Measurements from ENCODE around the gene SNX21. TPM values are rescaled to one million over a fixed set of nuclear protein-coding genes. Genes with fewer than 3 reads are reported as not detected.

SNX21 gene
- total and polyA plus RNA-seq, 9 of the 15 experiments (the other 6 are each of a cell fraction or from before 2014, with no cell fraction given): 0.10 to 1.2 (median 0.42) TPM

DNA sequence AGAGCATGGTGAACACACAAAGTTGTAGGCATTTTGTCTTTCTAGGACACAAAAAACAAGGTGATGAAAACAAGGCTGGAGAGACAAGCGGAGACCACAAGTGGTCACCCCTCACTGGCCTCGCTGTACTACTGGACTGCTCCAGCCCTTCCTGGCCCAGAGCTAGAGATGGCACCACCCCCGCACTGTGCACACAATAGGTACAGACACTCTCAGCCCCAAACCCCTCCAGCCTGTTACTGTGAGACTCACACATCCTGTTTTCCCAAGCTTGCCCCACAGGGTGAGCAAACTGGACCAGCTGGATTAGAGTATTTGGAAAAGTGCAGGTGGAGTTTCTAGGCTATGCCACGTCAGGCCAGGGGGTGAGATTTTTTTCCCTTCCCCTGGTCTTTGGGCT is 39.0 kb downstream of the SNX21 start (continued):
- TF ChIP-seq, protein P1, sequence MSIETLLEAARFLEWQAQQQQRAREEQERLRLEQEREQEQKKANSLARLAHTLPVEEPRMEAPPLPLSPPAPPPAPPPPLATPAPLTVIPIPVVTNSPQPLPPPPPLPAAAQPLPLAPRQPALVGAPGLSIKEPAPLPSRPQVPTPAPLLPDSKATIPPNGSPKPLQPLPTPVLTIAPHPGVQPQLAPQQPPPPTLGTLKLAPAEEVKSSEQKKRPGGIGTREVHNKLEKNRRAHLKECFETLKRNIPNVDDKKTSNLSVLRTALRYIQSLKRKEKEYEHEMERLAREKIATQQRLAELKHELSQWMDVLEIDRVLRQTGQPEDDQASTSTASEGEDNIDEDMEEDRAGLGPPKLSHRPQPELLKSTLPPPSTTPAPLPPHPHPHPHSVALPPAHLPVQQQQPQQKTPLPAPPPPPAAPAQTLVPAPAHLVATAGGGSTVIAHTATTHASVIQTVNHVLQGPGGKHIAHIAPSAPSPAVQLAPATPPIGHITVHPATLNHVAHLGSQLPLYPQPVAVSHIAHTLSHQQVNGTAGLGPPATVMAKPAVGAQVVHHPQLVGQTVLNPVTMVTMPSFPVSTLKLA (conservative IDR thresholded peaks at IDR 0.05): no peak
- TF ChIP-seq THRAP3 (IDR thresholded peaks at IDR 0.05; ENCODE audit: borderline replicate concordance) (no peak), ARID3A (IDR thresholded peaks at IDR 0.05; ENCODE audit: borderline replicate concordance, low read depth, low read length) (no peak), BRF1 (IDR thresholded peaks at IDR 0.05; ENCODE audit: borderline replicate concordance, extremely low read depth, insufficient read length) (no peak), TAF7 (tag; IDR thresholded peaks at IDR 0.05) (no peak), CC2D1A (IDR thresholded peaks at IDR 0.05) (no peak)
- TF ChIP-seq, protein P2, sequence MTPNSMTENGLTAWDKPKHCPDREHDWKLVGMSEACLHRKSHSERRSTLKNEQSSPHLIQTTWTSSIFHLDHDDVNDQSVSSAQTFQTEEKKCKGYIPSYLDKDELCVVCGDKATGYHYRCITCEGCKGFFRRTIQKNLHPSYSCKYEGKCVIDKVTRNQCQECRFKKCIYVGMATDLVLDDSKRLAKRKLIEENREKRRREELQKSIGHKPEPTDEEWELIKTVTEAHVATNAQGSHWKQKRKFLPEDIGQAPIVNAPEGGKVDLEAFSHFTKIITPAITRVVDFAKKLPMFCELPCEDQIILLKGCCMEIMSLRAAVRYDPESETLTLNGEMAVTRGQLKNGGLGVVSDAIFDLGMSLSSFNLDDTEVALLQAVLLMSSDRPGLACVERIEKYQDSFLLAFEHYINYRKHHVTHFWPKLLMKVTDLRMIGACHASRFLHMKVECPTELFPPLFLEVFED (CRISPR knock-in tag; conservative IDR thresholded peaks at IDR 0.05): no peak
- TF ChIP-seq, protein P3, sequence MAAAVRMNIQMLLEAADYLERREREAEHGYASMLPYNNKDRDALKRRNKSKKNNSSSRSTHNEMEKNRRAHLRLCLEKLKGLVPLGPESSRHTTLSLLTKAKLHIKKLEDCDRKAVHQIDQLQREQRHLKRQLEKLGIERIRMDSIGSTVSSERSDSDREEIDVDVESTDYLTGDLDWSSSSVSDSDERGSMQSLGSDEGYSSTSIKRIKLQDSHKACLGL (CRISPR knock-in tag; IDR thresholded peaks at IDR 0.05; ENCODE audit: borderline replicate concordance, poor library complexity, severe bottlenecking): no peak
